ENCODE results near the gene OPN5. TPM values are rescaled to one million over a fixed set of nuclear protein-coding genes. Genes with fewer than 3 reads are reported as not detected.

Gene OPN5
- total RNA-seq, 2 experiments from 2014 or later: not detected

GRCh38 chr6:47865206-47865605 is 83.4 kb downstream of the OPN5 start:
- Mint-ChIP-seq H3K4me1 (no peaks in the 10 kb centered on the region), H3K27me3 (no peaks in the 10 kb centered on the region), H3K9me3 (no peaks in the 10 kb centered on the region), H3K36me3 (no peaks in the 10 kb centered on the region), H3K27ac (no peak overlapping the region), H3K4me3 (no peak overlapping the region)
- DNase-seq: no peak

- Mint-ChIP-seq H3K36me3 (no peaks in the 10 kb centered on the region), H3K27me3 (peaks cover 7% of the 10 kb centered on the region), H3K9me3 (no peaks in the 10 kb centered on the region), H3K4me3 (no peak overlapping the region), H3K27ac (no peak overlapping the region), H3K4me1 (no peaks in the 10 kb centered on the region)
- DNase-seq: no peak
Observed at GRCh38 chr6:47875593-47875992, 93.8 kb downstream of the OPN5 start.

Other genes with a start within 250 kb of the OPN5 start
- not detected for gene ADGRF4, start 83.5 kb upstream of the OPN5 start, total RNA-seq

Measured in activated naive CD8-positive, alpha-beta T cell treated with anti-CD3 and anti-CD28 coated beads for 36 hours (primary cell).